NCI-H2171 (cell line): ENCODE data around the gene HMCN2.

Source experiments
- DNase-seq: peaks from one replicate; lab custom pipeline; 2025; lab: John Stamatoyannopoulos, UW

Gene HMCN2

GRCh38 chr9:130451509-130452388 is 186.2 kb downstream of the HMCN2 start:
- peak; percentile 97 for DNase-seq

GRCh38 chr9:130452835-130453234 is 187.3 kb downstream of the HMCN2 start:
- DNase-seq: no peak

GRCh38 chr9:130453487-130453886 is 187.9 kb downstream of the HMCN2 start:
- no peak for DNase-seq

- no peak for DNase-seq
Measured at GRCh38 chr9:130454096-130454811, 188.7 kb downstream of the HMCN2 start.

GRCh38 chr9:130454812-130455325 is 189.3 kb downstream of the HMCN2 start:
- DNase-seq: no peak

- no peak for DNase-seq
Measured at GRCh38 chr9:130458027-130458803, 192.7 kb downstream of the HMCN2 start.

- DNase-seq: no peak
Measured at GRCh38 chr9:130458804-130459067, 193.2 kb downstream of the HMCN2 start.

- no peak for DNase-seq
Measured at GRCh38 chr9:130459151-130459550, 193.6 kb downstream of the HMCN2 start.

- DNase-seq: no peak
Measured at GRCh38 chr9:130459941-130460669, 194.5 kb downstream of the HMCN2 start.

GRCh38 chr9:130461218-130461630 is 195.7 kb downstream of the HMCN2 start:
- peak; percentile 85 for DNase-seq

- DNase-seq: no peak
Measured at GRCh38 chr9:130461731-130462130, 196.2 kb downstream of the HMCN2 start.

- peak; percentile 83 for DNase-seq
Measured at GRCh38 chr9:130462685-130463540, 197.4 kb downstream of the HMCN2 start.

- DNase-seq: no peak
Measured at GRCh38 chr9:130463763-130464745, 198.5 kb downstream of the HMCN2 start.

GRCh38 chr9:130465383-130466096 is 200.0 kb downstream of the HMCN2 start:
- no peak for DNase-seq

- peak; percentile 57 for DNase-seq
Measured at GRCh38 chr9:130466537-130467217, 201.1 kb downstream of the HMCN2 start.

- peak; percentile 99 for DNase-seq
Measured at GRCh38 chr9:130467316-130467715, 201.8 kb downstream of the HMCN2 start.

- no peak for DNase-seq
Measured at GRCh38 chr9:130468566-130468965, 203.0 kb downstream of the HMCN2 start.

GRCh38 chr9:130470269-130470668 is 204.7 kb downstream of the HMCN2 start:
- no peak for DNase-seq
